Mesothelial cell of epicardium (in vitro differentiated cells): Measurements from ENCODE around the gene IFI35. TPM values are rescaled to one million over a fixed set of nuclear protein-coding genes. Genes with fewer than 3 reads are reported as not detected.
"Not testable (repeated sequence)": the region's sequence is repeated elsewhere in the genome, so short reads cannot be mapped to it uniquely, and the experiment has no call there.

Source experiments
- DNase-seq, 2 experiments: peaks; one replicate each; pipeline ENCODE4 v3.0.0; 2021; ENCODE audit warnings: low spot score in 2 of 2; ENCODE audit not compliant: unreplicated experiment in 2 of 2
- H3K27ac Mint-ChIP-seq: 2 replicates; pipeline ENCODE4 v1.8.0; 2021; ENCODE audit warnings: mixed read lengths
- H3K27me3 Mint-ChIP-seq: 2 replicates; pipeline ENCODE4 v1.8.0; 2021; ENCODE audit warnings: low read depth, mixed read lengths
- H3K36me3 Mint-ChIP-seq: 2 replicates; pipeline ENCODE4 v1.8.0; 2021; ENCODE audit warnings: mixed read lengths
- H3K4me1 Mint-ChIP-seq: 2 replicates; pipeline ENCODE4 v1.8.0; 2021; ENCODE audit warnings: mixed read lengths
- H3K4me3 Mint-ChIP-seq: 2 replicates; pipeline ENCODE4 v1.8.0; 2021; ENCODE audit warnings: mild to moderate bottlenecking, moderate library complexity, mixed read lengths
- H3K9me3 Mint-ChIP-seq: 2 replicates; pipeline ENCODE4 v1.8.0; 2021; ENCODE audit warnings: mixed read lengths
- total RNA-seq: library from RNA; stranded (reverse); gene quantifications from 3 replicates; pipeline ENCODE4 v1.2.1, GENCODE V29; 2021
- TF ChIP-seq, protein P1 (sequence below): fragments of 200-600 bp; sonication (generic); IDR thresholded peaks from one replicate; pipeline ENCODE4 v1.5.0; 2021; ENCODE audit warnings: antibody characterized with exemption; ENCODE audit not compliant: unreplicated experiment

IFI35 gene
- 5.6 to 6.3 TPM (median 5.9 TPM) in 3 replicates for total RNA-seq

GRCh38 chr17:43006639-43007551 lies at the start of gene IFI35:
Gene IFI35 (plus strand): TSS chr17:43006784. CDS start chr17:43006948, 164 bp downstream.
- H3K27ac Mint-ChIP-seq = peak within 1 kb of the TSS; percentile 97
- peaks cover 8% of the 10 kb centered on the region for H3K4me1 Mint-ChIP-seq
- H3K27me3 Mint-ChIP-seq = no peaks in the 10 kb centered on the region
- H3K4me3 Mint-ChIP-seq = peak within 1 kb of the TSS; percentile 81
- TF ChIP-seq, protein P1, sequence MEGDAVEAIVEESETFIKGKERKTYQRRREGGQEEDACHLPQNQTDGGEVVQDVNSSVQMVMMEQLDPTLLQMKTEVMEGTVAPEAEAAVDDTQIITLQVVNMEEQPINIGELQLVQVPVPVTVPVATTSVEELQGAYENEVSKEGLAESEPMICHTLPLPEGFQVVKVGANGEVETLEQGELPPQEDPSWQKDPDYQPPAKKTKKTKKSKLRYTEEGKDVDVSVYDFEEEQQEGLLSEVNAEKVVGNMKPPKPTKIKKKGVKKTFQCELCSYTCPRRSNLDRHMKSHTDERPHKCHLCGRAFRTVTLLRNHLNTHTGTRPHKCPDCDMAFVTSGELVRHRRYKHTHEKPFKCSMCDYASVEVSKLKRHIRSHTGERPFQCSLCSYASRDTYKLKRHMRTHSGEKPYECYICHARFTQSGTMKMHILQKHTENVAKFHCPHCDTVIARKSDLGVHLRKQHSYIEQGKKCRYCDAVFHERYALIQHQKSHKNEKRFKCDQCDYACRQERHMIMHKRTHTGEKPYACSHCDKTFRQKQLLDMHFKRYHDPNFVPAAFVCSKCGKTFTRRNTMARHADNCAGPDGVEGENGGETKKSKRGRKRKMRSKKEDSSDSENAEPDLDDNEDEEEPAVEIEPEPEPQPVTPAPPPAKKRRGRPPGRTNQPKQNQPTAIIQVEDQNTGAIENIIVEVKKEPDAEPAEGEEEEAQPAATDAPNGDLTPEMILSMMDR = no peak
- peak in 1 of 2 experiments; percentile 65 for DNase-seq
- H3K36me3 Mint-ChIP-seq = peaks cover 8% of the 10 kb centered on the region
- H3K9me3 Mint-ChIP-seq = no peaks in the 10 kb centered on the region

- TF ChIP-seq, protein P1 = no peak
- H3K36me3 Mint-ChIP-seq = peaks cover 17% of the 10 kb centered on the region
- peak within 1 kb of the TSS; percentile 99 for H3K27ac Mint-ChIP-seq
- H3K4me3 Mint-ChIP-seq = peak within 1 kb of the TSS; percentile 92
- H3K9me3 Mint-ChIP-seq = no peaks in the 10 kb centered on the region
- peaks cover 12% of the 10 kb centered on the region for H3K4me1 Mint-ChIP-seq
- no peaks in the 10 kb centered on the region for H3K27me3 Mint-ChIP-seq
- DNase-seq = peak; percentile 76 to 89
Measured at GRCh38 chr17:42964161-42964932, 42.2 kb upstream of the IFI35 start, which contains the start of gene AARSD1. Gene AARSD1 (minus strand): TSS chr17:42964454. CDS start chr17:42964440, 14 bp downstream.

DNA sequence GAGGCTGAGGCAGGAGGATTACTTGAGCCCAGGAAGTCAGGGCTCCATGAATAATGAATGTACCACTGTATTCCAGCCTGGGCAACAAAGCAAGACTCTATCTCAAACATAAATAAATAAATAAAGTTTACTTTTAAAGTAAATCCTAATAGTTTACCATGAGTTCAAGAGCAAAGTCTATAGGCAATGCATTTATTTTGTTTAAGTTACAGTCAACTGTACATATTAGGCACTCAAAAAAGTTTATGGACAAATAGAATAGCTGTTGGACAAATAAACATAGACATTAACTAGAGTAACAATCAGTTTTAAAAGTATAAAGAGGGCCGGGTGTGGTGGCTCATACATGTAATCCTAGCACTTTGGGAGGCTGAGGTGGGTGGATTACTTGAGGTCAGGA lies 38.7 kb upstream of the IFI35 start:
- Mint-ChIP-seq H3K4me1 (peaks cover 12% of the 10 kb centered on the region), H3K27ac (no peak overlapping the region), H3K27me3 (no peaks in the 10 kb centered on the region), H3K4me3 (no peak overlapping the region), H3K9me3 (no peaks in the 10 kb centered on the region), H3K36me3 (peaks cover 4% of the 10 kb centered on the region)
- TF ChIP-seq, protein P1 = no peak
- DNase-seq = no peak

- Mint-ChIP-seq H3K4me3 (no peak overlapping the region), H3K9me3 (no peaks in the 10 kb centered on the region), H3K27me3 (no peaks in the 10 kb centered on the region)
Measured at GRCh38 chr17:42969001-42969581, 37.5 kb upstream of the IFI35 start.

DNA sequence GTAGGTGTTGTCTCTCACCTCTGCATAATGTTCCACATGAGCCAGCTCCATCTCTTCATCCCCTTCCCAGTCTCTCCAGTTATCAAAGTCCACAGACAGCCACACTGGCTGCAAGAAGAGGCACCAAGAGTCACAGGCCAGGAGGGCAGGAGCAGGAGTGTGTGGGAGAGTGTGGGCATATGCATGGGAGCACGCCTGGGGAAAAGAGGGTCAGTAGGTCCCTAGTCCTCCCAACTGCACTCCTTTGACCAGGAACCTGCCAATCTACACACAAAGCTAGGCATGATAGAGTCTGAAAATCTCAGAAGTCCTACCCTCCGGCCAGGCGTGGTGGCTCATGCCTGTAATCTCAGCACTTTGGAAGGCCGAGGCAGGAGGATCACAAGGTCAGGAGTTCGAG lies 35.0 kb upstream of the IFI35 start:
- no peak for DNase-seq
- Mint-ChIP-seq H3K27me3 (no peaks in the 10 kb centered on the region), H3K4me1 (no peaks in the 10 kb centered on the region), H3K9me3 (no peaks in the 10 kb centered on the region), H3K4me3 (no peak overlapping the region), H3K27ac (no peak overlapping the region), H3K36me3 (no peaks in the 10 kb centered on the region)
- TF ChIP-seq, protein P1 = no peak

More at GRCh38 chr17:42969001-42969581, 37.5 kb upstream of the IFI35 start:
- Mint-ChIP-seq H3K36me3 (no peaks in the 10 kb centered on the region), H3K27ac (no peak overlapping the region), H3K4me1 (peaks cover 5% of the 10 kb centered on the region)
- DNase-seq = no peak
- TF ChIP-seq, protein P1 = no peak

DNA sequence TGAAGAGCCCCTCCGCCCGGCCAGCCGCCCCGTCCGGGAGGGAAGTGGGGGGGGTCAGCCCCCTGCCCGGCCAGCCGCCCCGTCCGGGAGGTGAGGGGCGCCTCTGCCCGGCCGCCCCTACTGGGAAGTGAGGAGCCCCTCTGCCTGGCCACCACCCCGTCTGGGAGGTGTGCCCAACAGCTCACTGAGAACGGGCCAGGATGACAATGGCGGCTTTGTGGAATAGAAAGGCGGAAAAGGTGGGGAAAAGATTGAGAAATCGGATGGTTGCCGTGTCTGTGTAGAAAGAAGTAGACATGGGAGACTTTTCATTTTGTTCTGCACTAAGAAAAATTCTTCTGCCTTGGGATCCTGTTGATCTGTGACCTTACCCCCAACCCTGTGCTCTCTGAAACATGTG lies 33.3 kb upstream of the IFI35 start:
- not testable (repeated sequence) for H3K27ac Mint-ChIP-seq, H3K9me3 Mint-ChIP-seq, H3K36me3 Mint-ChIP-seq, H3K4me1 Mint-ChIP-seq, H3K27me3 Mint-ChIP-seq, DNase-seq, H3K4me3 Mint-ChIP-seq
